OCI-LY3 (cell line): ENCODE results near the gene OAF.

Source experiments
- H2AFZ ChIP-seq: fragments of 200-600, 300-600 bp; shearing (Covaris generic); 2 replicates; pipeline ENCODE4 v1.6.0; 2014; ENCODE audit warnings: antibody characterized with exemption, low read depth, low read length
- H3K27ac ChIP-seq: fragments of 200-600, 300-600 bp; sonication (generic); 2 replicates; pipeline ENCODE4 v1.5.1; 2014; ENCODE audit warnings: mild to moderate bottlenecking, low read length, moderate library complexity, mixed read lengths
- H3K27me3 ChIP-seq: fragments of 200-600, 300-600 bp; sonication (generic); 2 replicates; pipeline ENCODE4 v1.6.1; 2014; ENCODE audit warnings: low read depth, low read length, mixed read lengths
- H3K36me3 ChIP-seq: fragments of 200-600, 300-600 bp; sonication (generic); replicated peaks from 2 replicates; pipeline ENCODE3; 2014; ENCODE audit warnings: low read depth, low read length, mixed read lengths
- H3K4me1 ChIP-seq: fragments of 300-600, 200-600 bp; sonication (generic); 2 replicates; pipeline ENCODE4 v1.6.1; 2014; ENCODE audit warnings: low read length, mixed read lengths
- H3K4me2 ChIP-seq: fragments of 200-600, 300-600 bp; sonication (generic); 2 replicates; pipeline ENCODE4 v1.6.1; 2014; ENCODE audit warnings: low read length, mixed read lengths
- H3K4me3 ChIP-seq: fragments of 300-600, 200-600 bp; sonication (generic); 2 replicates; pipeline ENCODE4 v1.5.1; 2014; ENCODE audit warnings: antibody characterized with exemption, mild to moderate bottlenecking, low read length, moderate library complexity
- H3K79me2 ChIP-seq: fragments of 300-600, 200-600 bp; shearing (Covaris generic); 2 replicates; pipeline ENCODE4 v1.6.1; 2014; ENCODE audit warnings: mild to moderate bottlenecking, low read length, mixed read lengths
- H3K9ac ChIP-seq: fragments of 300-600, 200-600 bp; shearing (Covaris generic); 2 replicates; pipeline ENCODE4 v1.6.0; 2014; ENCODE audit warnings: mild to moderate bottlenecking, low read length, moderate library complexity
- H3K9me3 ChIP-seq: fragments of 200-600, 300-600 bp; shearing (Covaris generic); 2 replicates; pipeline ENCODE4 v1.6.1; 2014; ENCODE audit warnings: low read length, mixed read lengths; ENCODE audit not compliant: insufficient read depth
- H4K20me1 ChIP-seq: fragments of 200-600, 300-600 bp; sonication (generic); 2 replicates; pipeline ENCODE4 v1.6.1; 2016; ENCODE audit warnings: low read length, mixed read lengths; ENCODE audit not compliant: insufficient read depth
- EZH2phosphoT487 ChIP-seq: fragments of 200-600 bp; shearing (Covaris generic); IDR thresholded peaks from 2 replicates; pipeline ENCODE4 v1.6.1; 2018; ENCODE audit warnings: antibody characterized with exemption, mixed run types, low read depth
- TF ChIP-seq, protein P1 (sequence below): fragments of 200-600, 300-600 bp; sonication (generic); IDR thresholded peaks from 2 replicates; pipeline ENCODE4 v1.5.1; 2014; ENCODE audit warnings: antibody characterized with exemption, low read length, low read depth

The OAF gene

DNA sequence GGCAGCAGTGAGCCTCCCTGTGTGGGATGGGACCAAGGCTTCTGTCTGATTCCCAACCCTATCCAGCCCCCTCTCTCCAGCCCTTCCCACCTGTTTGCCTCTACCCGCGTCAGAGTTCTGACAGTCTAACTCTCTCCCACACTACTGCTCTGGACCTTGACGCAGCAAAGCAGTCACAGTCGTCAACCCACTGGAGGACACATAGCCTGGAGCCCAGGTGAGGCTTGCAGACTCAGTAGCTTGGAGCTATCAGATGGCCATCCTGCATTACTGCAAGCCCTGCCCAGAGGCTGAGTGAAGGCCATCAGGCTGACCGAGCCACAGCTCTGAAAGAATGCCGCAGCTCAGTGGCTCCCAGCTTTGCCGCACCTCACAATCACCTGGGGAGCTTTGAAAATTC is 3.7 kb downstream of the OAF start:
- 0 out of 2 replicates have a peak, but pooled peaks cover 2% of the 10 kb centered on the region for H3K27me3 ChIP-seq

DNA sequence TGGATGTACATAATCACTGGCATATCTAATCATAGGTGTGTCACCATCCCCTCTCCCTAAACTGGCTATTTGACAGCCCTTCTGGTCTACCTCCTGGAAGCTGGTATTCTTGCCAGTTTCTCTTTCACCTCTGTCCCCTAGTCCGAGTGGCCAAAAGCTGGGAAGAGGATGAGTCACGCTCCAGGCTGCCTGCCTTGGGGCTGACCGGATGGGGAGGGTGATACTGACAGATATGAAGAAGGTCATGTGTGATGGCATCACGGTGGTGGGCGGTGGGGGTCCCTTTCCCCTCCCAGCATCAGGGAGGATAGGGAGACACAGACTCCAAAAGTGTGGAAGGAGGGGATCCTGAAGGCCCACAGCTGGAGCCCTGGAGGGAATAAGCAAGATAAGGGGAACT is 4.8 kb downstream of the OAF start:
- Histone ChIP-seq H3K27ac (no peak overlapping the region), H3K4me3 (no peak overlapping the region), H3K4me1 (peaks cover 4% of the 10 kb centered on the region; the same call in 1 of the 2 replicates), H3K9me3 (no peaks in the 10 kb centered on the region), H3K4me2 (no peak overlapping the region), H3K9ac (no peak overlapping the region), H3K27me3 (no peaks in the 10 kb centered on the region), H3K36me3 (no peaks in the 10 kb centered on the region), H4K20me1 (no peaks in the 10 kb centered on the region), H3K79me2 (no peaks in the 10 kb centered on the region), H2AFZ (no peak overlapping the region)
- TF ChIP-seq EZH2phosphoT487, result no peak
- TF ChIP-seq, protein P1, sequence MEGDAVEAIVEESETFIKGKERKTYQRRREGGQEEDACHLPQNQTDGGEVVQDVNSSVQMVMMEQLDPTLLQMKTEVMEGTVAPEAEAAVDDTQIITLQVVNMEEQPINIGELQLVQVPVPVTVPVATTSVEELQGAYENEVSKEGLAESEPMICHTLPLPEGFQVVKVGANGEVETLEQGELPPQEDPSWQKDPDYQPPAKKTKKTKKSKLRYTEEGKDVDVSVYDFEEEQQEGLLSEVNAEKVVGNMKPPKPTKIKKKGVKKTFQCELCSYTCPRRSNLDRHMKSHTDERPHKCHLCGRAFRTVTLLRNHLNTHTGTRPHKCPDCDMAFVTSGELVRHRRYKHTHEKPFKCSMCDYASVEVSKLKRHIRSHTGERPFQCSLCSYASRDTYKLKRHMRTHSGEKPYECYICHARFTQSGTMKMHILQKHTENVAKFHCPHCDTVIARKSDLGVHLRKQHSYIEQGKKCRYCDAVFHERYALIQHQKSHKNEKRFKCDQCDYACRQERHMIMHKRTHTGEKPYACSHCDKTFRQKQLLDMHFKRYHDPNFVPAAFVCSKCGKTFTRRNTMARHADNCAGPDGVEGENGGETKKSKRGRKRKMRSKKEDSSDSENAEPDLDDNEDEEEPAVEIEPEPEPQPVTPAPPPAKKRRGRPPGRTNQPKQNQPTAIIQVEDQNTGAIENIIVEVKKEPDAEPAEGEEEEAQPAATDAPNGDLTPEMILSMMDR, result no peak

More for the DNA sequence above, 3.7 kb downstream of the OAF start:
- Histone ChIP-seq H3K36me3 (no peaks in the 10 kb centered on the region), H3K27ac (no peak overlapping the region), H3K9ac (no peak overlapping the region), H4K20me1 (no peaks in the 10 kb centered on the region), H3K9me3 (no peaks in the 10 kb centered on the region), H3K4me1 (peaks cover 12% of the 10 kb centered on the region), H3K4me2 (no peak overlapping the region), H3K79me2 (no peaks in the 10 kb centered on the region), H3K4me3 (no peak overlapping the region), H2AFZ (no peak overlapping the region)
- TF ChIP-seq, protein P1, result no peak
- no peak for TF ChIP-seq EZH2phosphoT487

GRCh38 chr11:120216426-120217102 is 5.7 kb downstream of the OAF start:
- no peak for TF ChIP-seq EZH2phosphoT487
- TF ChIP-seq, protein P1, result no peak
- H2AFZ ChIP-seq, result no peak overlapping the region
- no peaks in the 10 kb centered on the region for H3K9me3 ChIP-seq
- H3K27ac ChIP-seq, result no peak overlapping the region
- no peaks in the 10 kb centered on the region for H3K79me2 ChIP-seq
- no peak overlapping the region for H3K4me2 ChIP-seq
- H3K36me3 ChIP-seq, result no peaks in the 10 kb centered on the region
- no peaks in the 10 kb centered on the region for H4K20me1 ChIP-seq
- H3K27me3 ChIP-seq, result no peaks in the 10 kb centered on the region
- H3K4me1 ChIP-seq, result peaks cover 4% of the 10 kb centered on the region; the same call in 1 of the 2 replicates
- no peak overlapping the region for H3K4me3 ChIP-seq
- H3K9ac ChIP-seq, result no peak overlapping the region

DNA sequence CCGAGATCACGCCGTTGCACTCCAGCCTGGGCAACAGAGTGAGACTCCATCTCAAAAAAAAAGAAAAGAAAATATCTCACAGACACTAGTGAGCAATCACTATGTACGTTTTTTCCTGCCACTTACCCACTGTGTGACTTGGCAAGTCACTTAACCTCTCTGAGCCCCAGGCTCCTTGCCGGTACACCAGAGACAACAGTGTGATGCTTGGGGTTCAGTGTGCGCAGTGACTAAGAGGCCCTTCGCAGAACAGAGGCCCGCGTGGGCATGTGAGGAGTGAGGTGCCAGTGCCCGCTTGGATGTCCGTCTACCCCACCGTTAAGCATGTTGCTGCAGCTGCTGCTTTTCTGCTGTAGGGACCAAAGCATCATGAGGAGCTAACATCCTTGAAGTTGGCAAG is 6.7 kb downstream of the OAF start:
- Histone ChIP-seq H3K36me3 (no peaks in the 10 kb centered on the region), H2AFZ (no peak overlapping the region), H3K9ac (no peak overlapping the region), H4K20me1 (no peaks in the 10 kb centered on the region), H3K4me2 (no peak overlapping the region), H3K4me1 (no peaks in the 10 kb centered on the region), H3K79me2 (no peaks in the 10 kb centered on the region), H3K27ac (no peak overlapping the region), H3K4me3 (no peak overlapping the region), H3K9me3 (no peaks in the 10 kb centered on the region), H3K27me3 (no peaks in the 10 kb centered on the region)
- TF ChIP-seq, protein P1, result no peak
- no peak for TF ChIP-seq EZH2phosphoT487
